NCI-H345 (cell line): ENCODE measurements around the gene NRSN2.

Experiments used
- DNase-seq: peaks from one replicate; lab custom pipeline; 2025; lab: John Stamatoyannopoulos, UW

Gene NRSN2, protein sequence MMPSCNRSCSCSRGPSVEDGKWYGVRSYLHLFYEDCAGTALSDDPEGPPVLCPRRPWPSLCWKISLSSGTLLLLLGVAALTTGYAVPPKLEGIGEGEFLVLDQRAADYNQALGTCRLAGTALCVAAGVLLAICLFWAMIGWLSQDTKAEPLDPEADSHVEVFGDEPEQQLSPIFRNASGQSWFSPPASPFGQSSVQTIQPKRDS

GRCh38 chr20:346640-347316 lies at the start of gene NRSN2:
Gene NRSN2, plus strand, starts transcription at chr20:347111. Its CDS starts 2,533 bp downstream, at chr20:349644.
- DNase-seq = peak; percentile 84

- peak; percentile 76 for DNase-seq
Measured at GRCh38 chr20:297925-298775, 48.8 kb upstream of the NRSN2 start.

GRCh38 chr20:298776-299391 lies 48.0 kb upstream of the NRSN2 start:
- no peak for DNase-seq

GRCh38 chr20:300345-300990 lies 46.4 kb upstream of the NRSN2 start:
- no peak for DNase-seq

DNA sequence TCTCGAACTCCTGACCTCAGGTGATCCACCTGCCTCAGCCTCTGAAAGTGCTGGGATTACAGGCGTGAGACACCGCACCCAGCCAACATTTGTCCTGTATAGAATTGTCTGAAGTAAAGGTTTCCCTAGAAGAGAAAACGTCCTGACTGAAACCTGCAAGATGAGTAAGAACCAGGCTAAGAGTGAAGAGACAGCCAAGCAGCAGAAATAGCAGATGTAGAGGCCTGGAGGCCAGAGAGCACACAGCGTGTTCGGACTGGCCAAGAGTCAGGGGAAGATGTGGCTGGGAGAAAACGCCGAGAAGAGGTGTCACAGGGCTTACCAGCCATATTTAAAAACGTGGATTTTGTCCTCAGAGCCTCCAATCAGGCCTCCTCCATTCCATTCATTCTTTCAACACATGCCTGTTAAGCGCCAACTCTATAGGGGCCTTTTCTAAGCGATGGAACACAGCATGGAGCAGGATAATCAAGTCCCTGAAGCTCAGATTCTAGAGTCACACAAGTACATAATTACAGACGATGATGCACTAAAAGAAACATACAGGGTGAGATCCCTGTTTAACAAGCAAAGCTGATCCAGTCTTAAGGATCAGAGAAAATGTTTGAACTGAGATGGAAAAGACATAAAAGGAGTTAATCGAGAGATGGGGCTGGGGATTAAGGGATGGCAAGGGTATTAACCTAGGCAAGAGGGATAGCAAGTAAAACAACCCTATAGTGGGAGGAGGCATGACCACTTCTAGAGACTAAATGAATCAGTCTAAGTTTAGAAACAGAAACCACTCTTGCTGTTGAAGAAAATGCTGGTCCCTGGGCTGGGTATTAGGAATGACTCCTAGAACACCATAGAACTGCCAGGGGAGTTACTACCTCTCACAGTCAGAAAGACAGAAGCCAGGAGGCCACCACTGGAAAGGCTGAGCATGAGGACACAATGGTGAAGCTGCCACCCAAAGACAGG lies 44.7 kb upstream of the NRSN2 start:
- no peak for DNase-seq

DNA sequence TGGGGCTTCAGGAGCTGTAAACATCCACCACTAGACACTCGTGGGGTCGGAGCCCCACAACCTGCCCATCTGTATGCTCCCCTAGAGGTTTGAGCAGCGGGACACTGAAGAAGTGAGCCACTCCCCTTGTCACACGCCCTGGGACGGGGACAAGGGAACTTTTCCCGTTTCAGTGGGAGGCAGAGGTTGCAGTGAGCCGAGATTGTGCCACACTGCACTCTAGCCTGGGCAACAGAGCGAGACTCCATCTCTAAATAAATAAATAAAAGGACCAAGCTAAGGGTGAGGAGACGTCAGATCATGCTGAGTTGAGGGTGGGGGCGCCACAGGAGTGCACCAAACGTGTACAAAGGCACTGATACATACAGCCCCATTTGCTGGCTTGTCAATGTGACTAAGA lies 41.2 kb upstream of the NRSN2 start:
- no peak for DNase-seq

DNA sequence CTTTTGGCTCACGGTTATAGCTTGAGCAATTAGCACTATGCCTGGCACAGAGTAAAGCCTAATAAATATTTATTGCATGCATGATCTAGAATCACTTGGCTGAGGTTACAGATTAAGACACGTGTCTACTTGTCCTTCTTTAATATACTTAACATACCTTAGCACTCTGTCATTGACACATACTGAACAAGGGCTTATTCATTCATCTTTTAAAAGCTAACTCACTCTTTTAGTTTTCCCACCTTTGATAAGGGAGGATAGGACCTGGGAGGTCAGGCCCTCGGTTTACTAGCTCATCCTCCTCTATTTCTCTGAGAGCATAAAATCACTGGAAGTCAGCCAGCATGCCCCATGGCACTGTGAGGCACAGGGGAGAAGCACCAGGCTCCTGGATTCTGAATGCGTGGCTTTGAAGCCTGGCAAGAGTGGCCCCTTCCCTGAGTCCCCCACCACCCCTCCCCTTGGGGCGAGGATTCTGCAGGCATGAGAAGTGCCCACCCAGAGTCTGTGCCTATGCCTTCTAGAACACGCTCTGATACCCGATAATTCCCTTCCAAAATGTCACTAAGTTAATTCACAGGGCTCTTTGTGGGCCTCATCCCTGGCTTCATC lies 38.4 kb upstream of the NRSN2 start:
- DNase-seq = no peak

GRCh38 chr20:309306-309840 lies 37.5 kb upstream of the NRSN2 start:
- DNase-seq = no peak

DNA sequence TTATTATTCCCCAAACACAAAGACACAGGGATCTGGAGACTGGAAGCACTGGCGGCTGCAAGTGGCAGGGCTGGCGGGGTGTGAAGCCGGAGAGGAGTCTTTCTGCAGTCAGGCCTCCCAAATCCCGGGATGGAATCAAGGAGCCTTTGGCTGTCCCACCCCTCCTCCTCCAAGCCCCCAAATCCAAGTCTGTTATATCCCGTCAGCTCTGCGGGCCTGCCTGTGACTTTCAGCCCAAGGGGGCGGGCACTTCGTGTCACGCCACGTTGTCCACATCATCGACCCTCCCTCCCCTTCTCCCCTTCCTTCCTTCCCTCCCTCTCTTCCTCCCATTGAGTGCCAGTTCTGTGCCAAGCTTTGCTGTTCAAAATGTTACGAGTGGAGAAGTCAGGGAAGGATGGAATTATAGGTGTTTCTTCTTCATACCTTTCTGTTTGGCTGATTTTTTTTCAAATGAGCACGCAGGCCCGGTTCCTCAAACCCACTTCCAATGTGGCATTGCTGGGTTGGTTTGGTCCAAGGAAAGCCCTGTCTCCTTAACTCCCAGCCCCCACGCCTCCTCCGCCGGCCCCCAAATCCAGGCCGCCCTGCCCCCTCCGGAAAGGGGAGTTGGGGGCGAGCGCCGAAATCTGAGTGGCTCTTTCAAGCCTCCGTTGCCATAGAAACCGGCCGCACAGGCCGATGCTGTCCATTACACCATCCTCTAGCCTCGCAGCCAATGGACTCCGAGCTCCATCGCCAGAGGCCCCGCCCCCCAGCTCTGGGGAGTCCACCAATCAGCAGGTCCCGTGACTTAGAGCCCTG lies 36.9 kb upstream of the NRSN2 start:
- peak; percentile 91 for DNase-seq

- no peak for DNase-seq
Measured at GRCh38 chr20:310645-311044, 36.3 kb upstream of the NRSN2 start.

GRCh38 chr20:311609-312008 lies 35.3 kb upstream of the NRSN2 start:
- DNase-seq = no peak

- no peak for DNase-seq
Measured at GRCh38 chr20:312067-312466, 34.8 kb upstream of the NRSN2 start.

- DNase-seq = no peak
Measured at GRCh38 chr20:312866-313265, 34.0 kb upstream of the NRSN2 start.

DNA sequence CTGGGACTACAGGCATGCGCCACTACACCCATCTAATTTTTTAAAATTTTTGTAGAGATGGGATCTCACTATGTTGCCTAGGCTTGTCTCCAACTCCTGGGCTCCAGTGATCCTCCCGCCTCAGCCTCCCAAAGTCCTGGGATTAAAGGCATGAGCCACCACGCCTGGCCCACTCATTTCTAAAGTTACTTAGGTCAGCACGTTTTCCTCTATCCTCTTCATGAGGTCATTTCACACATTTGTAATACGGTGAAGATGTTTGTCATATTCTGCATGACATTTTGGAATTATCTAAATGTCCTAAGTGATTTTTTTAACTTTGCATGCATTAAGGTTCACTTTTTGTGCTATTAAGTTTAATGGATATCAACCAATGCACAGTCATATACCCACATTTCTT lies 33.5 kb upstream of the NRSN2 start:
- no peak for DNase-seq

DNA sequence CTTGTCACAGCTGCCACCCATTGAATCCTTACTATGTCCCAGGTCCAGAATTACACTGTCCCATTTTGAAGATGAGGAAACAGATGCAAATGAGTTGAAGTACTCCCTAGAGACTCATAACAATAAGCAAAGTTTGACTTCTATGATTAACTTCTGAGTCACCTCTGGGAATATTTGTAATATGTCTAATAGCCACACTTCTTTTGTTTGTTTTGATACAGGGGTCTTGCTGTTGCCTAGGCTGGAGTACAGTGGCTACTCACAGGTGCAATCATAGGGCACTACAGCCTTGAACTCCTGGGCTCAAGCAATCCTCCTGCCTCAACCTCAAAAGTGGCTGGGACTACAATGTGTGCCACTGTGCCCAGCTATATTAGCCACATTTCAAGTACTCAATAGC lies 33.0 kb upstream of the NRSN2 start:
- DNase-seq = no peak

- no peak for DNase-seq
Measured at GRCh38 chr20:316316-317068, 30.4 kb upstream of the NRSN2 start.

GRCh38 chr20:324177-325044 lies 22.5 kb upstream of the NRSN2 start:
- peak; percentile 97 for DNase-seq
